Vagina (tissue), 2 donors: ENCODE results near the gene RHOBTB3.

Source experiments
- CTCF ChIP-seq, 3 experiments: fragments of 450-650 bp in 2 of 3; fragments of 200-600 bp in 1 of 3; sonication (generic) in 1 of 3; IDR thresholded peaks; one replicate each; pipeline ENCODE4 v1.5.1; 2017 to 2019; ENCODE audit warnings: antibody characterized with exemption in 3 of 3, mild to moderate bottlenecking in 2 of 3, moderate library complexity in 2 of 3
- POLR2A ChIP-seq, 2 donors: fragments of 450-650 bp; IDR thresholded peaks; one replicate each; pipeline ENCODE4 v1.6.1; 2017; ENCODE audit warnings: antibody characterized with exemption in 2 of 2, mild to moderate bottlenecking in 2 of 2, moderate library complexity in 2 of 2
- POLR2AphosphoS5 ChIP-seq, 2 donors: sonication (generic); formaldehyde crosslinking; IDR thresholded peaks; one replicate each; pipeline ENCODE4 v1.9.0; 2017; ENCODE audit warnings: antibody characterized with exemption in 2 of 2, mild to moderate bottlenecking in 2 of 2, low read depth in 1 of 2; ENCODE audit not compliant: insufficient read depth in 1 of 2

- no peak for TF ChIP-seq POLR2A (IDR thresholded peaks at IDR 0.05)
- TF ChIP-seq CTCF (IDR thresholded peaks at IDR 0.05): no peak
- no peak for TF ChIP-seq POLR2AphosphoS5 (IDR thresholded peaks at IDR 0.05; ENCODE audit: insufficient read depth in 1 of 2, low read depth in 1 of 2)
Measured at GRCh38 chr5:95726811-95727763, 4.0 kb upstream of the RHOBTB3 start.
